H1 (cell line): ENCODE data around the gene HMGA1. TPM values are rescaled to one million over a fixed set of nuclear protein-coding genes. Genes with fewer than 3 reads are reported as not detected.

Experiments
- CTCF ChIA-PET: fragments of 300-600 bp; sonication (Branson Sonifier 250); formaldehyde crosslinking; loops from one replicate; lab custom pipeline; 2021; ENCODE audit not compliant: partially characterized antibody; lab: Charles Lee
- POLR2A ChIA-PET: fragments of 300-600 bp; sonication (Branson Sonifier 250); formaldehyde crosslinking; loops from one replicate; lab custom pipeline; 2021; ENCODE audit warnings: inconsistent platforms; ENCODE audit not compliant: partially characterized antibody; lab: Charles Lee
- DNase-seq, 2 experiments: peaks; one replicate each; pipeline versions ENCODE4 v3.0.0 to v3.0.0-alpha.2; 2010 to 2022; ENCODE audit warnings: low spot score in 2 of 2, low read depth in 1 of 2, mixed read lengths in 1 of 2
- FAIRE-seq: peaks from 2 replicates; lab custom pipeline; 2011; peaks lifted over from hg19 to GRCh38; lab: Jason Lieb, UNC
- H2AFZ ChIP-seq: 2 replicates; pipeline ENCODE4 v1.8.1; 2012; ENCODE audit warnings: low read length, inconsistent platforms
- H2AK5ac ChIP-seq: 2 replicates; pipeline ENCODE4 v1.6.1; 2013; ENCODE audit warnings: low read depth, low read length
- H2BK120ac ChIP-seq: replicated peaks from 2 replicates; pipeline ENCODE3; 2013; ENCODE audit warnings: low read depth, low read length, inconsistent platforms
- H2BK12ac ChIP-seq: 2 replicates; pipeline ENCODE4 v1.6.1; 2013; ENCODE audit warnings: low read depth, low read length
- H2BK15ac ChIP-seq: 2 replicates; pipeline ENCODE4 v1.6.1; 2013; ENCODE audit warnings: low read length
- H2BK20ac ChIP-seq: 2 replicates; pipeline ENCODE4 v1.6.1; 2013; ENCODE audit warnings: low read length
- H2BK5ac ChIP-seq: 2 replicates; pipeline ENCODE4 v1.6.1; 2013; ENCODE audit warnings: low read depth, low read length
- H3K14ac ChIP-seq: 2 replicates; pipeline ENCODE4 v1.6.1; 2013; ENCODE audit warnings: inconsistent platforms; ENCODE audit not compliant: insufficient read length
- H3K18ac ChIP-seq: 2 replicates; pipeline ENCODE4 v1.6.1; 2013; ENCODE audit warnings: low read length; ENCODE audit errors: extremely low read depth
- H3K23ac ChIP-seq: 2 replicates; pipeline ENCODE4 v1.6.1; 2013; ENCODE audit warnings: inconsistent platforms; ENCODE audit not compliant: insufficient read length
- H3K23me2 ChIP-seq: 2 replicates; pipeline ENCODE4 v1.6.1; 2013; ENCODE audit warnings: low read depth, low read length
- H3K27ac ChIP-seq: 2 replicates; pipeline ENCODE4 v1.6.1; 2011; ENCODE audit warnings: low read depth, low read length, inconsistent platforms
- H3K27me3 ChIP-seq, 4 experiments: replicated peaks in 1 of 4; 1 replicate in 1 of 4; 2 replicates in 3 of 4; pipeline versions ENCODE4 v1.6.1 to v1.8.1; 2011 to 2013; ENCODE audit warnings: low read length in 3 of 4, mild to moderate bottlenecking in 3 of 4, inconsistent platforms in 2 of 4, mixed read lengths in 2 of 4, moderate library complexity in 1 of 4; ENCODE audit not compliant: control insufficient read depth in 3 of 4, insufficient read depth in 3 of 4; ENCODE audit errors: extremely low read depth in 1 of 4
- H3K36me3 ChIP-seq, 4 experiments: 2 replicates each; pipeline versions ENCODE4 v1.6.1 to v1.8.1; 2011 to 2013; ENCODE audit warnings: mild to moderate bottlenecking in 4 of 4, low read length in 3 of 4, moderate library complexity in 2 of 4, control low read depth in 1 of 4, inconsistent platforms in 1 of 4; ENCODE audit not compliant: insufficient read depth in 4 of 4, control insufficient read depth in 2 of 4
- H3K4ac ChIP-seq: replicated peaks from 2 replicates; pipeline ENCODE3; 2013; ENCODE audit warnings: low read length, low read depth, mixed read lengths, inconsistent platforms; ENCODE audit not compliant: insufficient read length
- H3K4me1 ChIP-seq, 4 experiments: replicated peaks in 1 of 4; 1 replicate in 1 of 4; 2 replicates in 3 of 4; pipeline versions ENCODE4 v1.6.1 to v1.8.1; 2011 to 2013; ENCODE audit warnings: low read length in 3 of 4, inconsistent platforms in 2 of 4, mixed read lengths in 1 of 4; ENCODE audit not compliant: insufficient read depth in 4 of 4, control insufficient read depth in 3 of 4
- H3K4me2 ChIP-seq, 2 experiments: 2 replicates each; pipeline versions ENCODE4 v1.6.1 to v1.8.1; 2011 to 2013; ENCODE audit warnings: low read depth in 2 of 2, low read length in 2 of 2, control low read depth in 1 of 2, inconsistent platforms in 1 of 2, mild to moderate bottlenecking in 1 of 2; ENCODE audit not compliant: insufficient read depth in 1 of 2
- H3K4me3 ChIP-seq, 4 experiments: fragments of 200-600, 300-600 bp in 1 of 4; sonication (generic), shearing (Covaris generic), sonication (Bioruptor Twin) in 1 of 4; 2 replicates each; pipeline versions ENCODE4 v1.5.1 to v1.8.1; 2011 to 2016; ENCODE audit warnings: low read length in 4 of 4, low read depth in 3 of 4, control low read depth in 2 of 4, inconsistent platforms in 2 of 4, mild to moderate bottlenecking in 2 of 4, mixed read lengths in 1 of 4, moderate library complexity in 1 of 4; ENCODE audit not compliant: insufficient read depth in 2 of 4; ENCODE audit errors: extremely low read depth in 1 of 4
- H3K56ac ChIP-seq: replicated peaks from 2 replicates; pipeline ENCODE3; 2013; ENCODE audit warnings: low read depth, mild to moderate bottlenecking, mixed read lengths, low read length, inconsistent platforms; ENCODE audit not compliant: insufficient read length
- H3K79me1 ChIP-seq: 2 replicates; pipeline ENCODE4 v1.6.1; 2013; ENCODE audit warnings: low read depth, low read length, control low read depth
- H3K79me2 ChIP-seq, 2 experiments: 2 replicates each; pipeline versions ENCODE4 v1.6.1 to v1.8.1; 2012 to 2013; ENCODE audit warnings: low read length in 2 of 2, mild to moderate bottlenecking in 2 of 2, inconsistent platforms in 1 of 2; ENCODE audit not compliant: insufficient read depth in 2 of 2, control insufficient read depth in 1 of 2
- H3K9ac ChIP-seq, 4 experiments: replicated peaks in 1 of 4; 1 replicate in 1 of 4; 2 replicates in 3 of 4; pipeline versions ENCODE4 v1.6.1 to v1.8.1; 2011 to 2013; ENCODE audit warnings: low read depth in 3 of 4, low read length in 3 of 4, control low read depth in 2 of 4, mild to moderate bottlenecking in 2 of 4, moderate library complexity in 2 of 4, inconsistent platforms in 1 of 4; ENCODE audit errors: extremely low read depth in 1 of 4
- H3K9me3 ChIP-seq, 2 experiments: 2 replicates each; pipeline versions ENCODE4 v1.6.1 to v1.8.1; 2012 to 2013; ENCODE audit warnings: mild to moderate bottlenecking in 2 of 2, moderate library complexity in 2 of 2, control low read depth in 1 of 2, inconsistent platforms in 1 of 2, low read depth in 1 of 2, low read length in 1 of 2, mixed read lengths in 1 of 2; ENCODE audit not compliant: insufficient read depth in 2 of 2
- H4K20me1 ChIP-seq, 2 experiments: replicated peaks in 1 of 2; 2 replicates each; pipeline versions ENCODE3 to v1.8.1; 2011 to 2013; ENCODE audit warnings: inconsistent platforms in 2 of 2, low read length in 2 of 2, mild to moderate bottlenecking in 1 of 2; ENCODE audit not compliant: insufficient read depth in 2 of 2, control insufficient read depth in 1 of 2
- H4K5ac ChIP-seq: 2 replicates; pipeline ENCODE4 v1.6.1; 2013; ENCODE audit warnings: low read length, low read depth, mixed read lengths, inconsistent platforms; ENCODE audit not compliant: insufficient read length
- H4K8ac ChIP-seq: 2 replicates; pipeline ENCODE4 v1.8.0; 2013; ENCODE audit warnings: mild to moderate bottlenecking, moderate library complexity, low read length, inconsistent platforms; ENCODE audit not compliant: insufficient read depth; ENCODE audit errors: extremely low read depth
- H4K91ac ChIP-seq: replicated peaks from 2 replicates; pipeline ENCODE3; 2013; ENCODE audit warnings: low read length, mixed read lengths, inconsistent platforms; ENCODE audit not compliant: insufficient read length
- CBX8 ChIP-seq: fragments of 300-800, 300-1000 bp; sonication (generic); IDR thresholded peaks from 2 replicates; pipeline ENCODE4 v1.7.1; 2016; ENCODE audit warnings: low read depth, low read length, borderline replicate concordance
- CHD1 ChIP-seq: IDR thresholded peaks from 2 replicates; pipeline ENCODE4 v1.6.1; 2012; ENCODE audit warnings: low read depth, low read length, improper control_type of control experiment
- GTF2F1 ChIP-seq: IDR thresholded peaks from 2 replicates; pipeline ENCODE4 v1.6.1; 2012; ENCODE audit warnings: low read depth, low read length, improper control_type of control experiment, borderline replicate concordance
- JUND ChIP-seq: IDR thresholded peaks from 2 replicates; pipeline ENCODE4 v1.6.1; 2011; ENCODE audit warnings: mild to moderate bottlenecking, improper control_type of control experiment, low read length
- KDM1A ChIP-seq: fragments of 200-600, 300-600 bp; sonication (generic); IDR thresholded peaks from 2 replicates; pipeline ENCODE4 v1.7.1; 2016; ENCODE audit warnings: mild to moderate bottlenecking, low read length, borderline replicate concordance
- RNF2 ChIP-seq: fragments of 200-900, 300-1000 bp; sonication (generic); IDR thresholded peaks from 2 replicates; pipeline ENCODE4 v1.7.1; 2016; ENCODE audit warnings: borderline replicate concordance, low read depth, mild to moderate bottlenecking, antibody characterized with exemption, low read length; ENCODE audit not compliant: poor library complexity, severe bottlenecking; ENCODE audit errors: missing control alignments
- SAP30 ChIP-seq: fragments of 300-600 bp; sonication (generic); IDR thresholded peaks from 2 replicates; pipeline ENCODE4 v1.7.1; 2012; ENCODE audit warnings: low read length, moderate library complexity, mild to moderate bottlenecking, inconsistent platforms; ENCODE audit not compliant: insufficient read depth, insufficient replicate concordance
- SIX5 ChIP-seq: IDR thresholded peaks from 2 replicates; pipeline ENCODE4 v1.6.1; 2011; ENCODE audit warnings: mild to moderate bottlenecking, low read depth, low read length
- SP2 ChIP-seq: IDR thresholded peaks from 2 replicates; pipeline ENCODE4 v1.6.1; 2012; ENCODE audit warnings: mild to moderate bottlenecking, low read length, inconsistent platforms
- SUZ12 ChIP-seq: fragments of 200-600 bp; sonication (generic); IDR thresholded peaks from 2 replicates; pipeline ENCODE4 v1.6.1; 2012; ENCODE audit warnings: mild to moderate bottlenecking, inconsistent platforms, low read length, moderate library complexity, mixed read lengths
- TAF7 ChIP-seq: optimal IDR thresholded peaks from 2 replicates; pipeline ENCODE3; 2011; ENCODE audit warnings: low read depth, mild to moderate bottlenecking, inconsistent platforms, low read length, moderate library complexity, borderline replicate concordance
- TCF12 ChIP-seq: IDR thresholded peaks from 2 replicates; pipeline ENCODE4 v1.6.1; 2011; ENCODE audit warnings: low read depth, mild to moderate bottlenecking, low read length
- WGBS, 2 experiments: shearing (Covaris generic) in 1 of 2; methylation state at CpG; one replicate each; pipeline versions ENCODE4 v1.1.6 to v1.1.7; 2013 to 2015; ENCODE audit warnings: low lambda C conversion rate in 2 of 2, mixed read lengths in 2 of 2, inconsistent platforms in 1 of 2, low coverage in 1 of 2, missing lambda C conversion rate in 1 of 2; ENCODE audit not compliant: insufficient replicate concordance in 2 of 2, insufficient coverage in 1 of 2, insufficient read length in 1 of 2; ENCODE audit errors: extremely low coverage in 1 of 2, missing lambda C conversion rate in 1 of 2; 5-methylcytosine and 5-hydroxymethylcytosine counted together
- polyA plus RNA-seq, 7 experiments: library from polyadenylated mRNA; depleted of rRNA in 3 of 7; stranded (reverse) in 5 of 7; unstranded in 2 of 7; fragments of >200 nt in 5 of 7; fragments of 200-250 nt in 2 of 7; gene quantifications; 1 replicate in 5 of 7; 2 replicates in 1 of 7; 4 replicates in 1 of 7; pipeline versions ENCODE4 v1.2.1 to v1.2.3, GENCODE V29; 2011 to 2013; ENCODE audit warnings: missing spikeins in 2 of 7, mixed read lengths in 2 of 7
- total RNA-seq: library from RNA; stranded (reverse); fragmentation: NEBNext Ultra II Directional; extraction: Animal tissue kit (Norgen Biotek cat#: 25700); gene quantifications from 2 replicates; pipeline ENCODE4 v1.2.1, GENCODE V29; 2021

Gene HMGA1
- total and polyA plus RNA-seq, 2 of the 8 experiments (the other 6 are each of a cell fraction or from before 2014, with no cell fraction given) = 1,557 to 2,636 TPM

DNA sequence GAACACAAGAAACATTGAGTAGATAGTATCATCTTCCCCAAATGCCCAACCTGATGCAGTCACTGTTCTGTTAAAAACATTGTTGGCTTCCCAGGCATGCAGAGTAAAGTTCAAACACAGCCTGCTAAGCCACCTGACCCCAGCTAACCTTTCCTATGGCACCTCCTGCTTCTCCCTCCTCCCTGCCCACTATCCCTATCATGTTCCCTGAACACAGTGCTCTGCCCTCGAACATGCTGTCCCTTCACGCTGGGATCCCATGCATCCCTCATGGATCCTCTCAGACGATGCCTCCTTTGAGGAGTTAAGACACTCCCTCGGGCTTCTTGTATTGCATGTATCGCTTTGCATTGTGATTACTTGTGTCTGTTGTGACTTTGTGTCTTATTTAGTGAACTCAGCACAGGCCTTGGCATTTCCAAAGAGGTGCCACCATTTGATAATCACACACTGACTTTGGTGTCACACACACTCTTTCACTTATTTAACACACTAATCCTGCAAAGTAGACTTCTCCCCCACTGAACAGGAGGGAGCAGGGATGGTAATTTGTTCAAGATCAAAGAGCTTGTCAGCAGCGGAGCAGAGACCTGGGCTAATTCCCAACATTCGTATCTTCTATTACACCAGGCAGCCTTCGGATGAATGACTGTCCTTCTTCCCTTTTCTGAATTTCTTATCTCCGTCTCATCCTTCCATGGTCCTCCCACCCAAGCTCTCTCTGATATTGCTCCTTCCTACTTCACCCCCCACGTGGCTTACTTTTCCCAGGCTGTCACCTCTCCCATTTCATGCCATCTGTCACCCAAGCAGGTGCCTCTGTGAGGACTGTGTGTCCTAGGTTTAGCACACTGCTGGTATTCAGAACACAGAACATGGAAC, 40.4 kb downstream of the HMGA1 start:
- no peak overlapping the region for H3K18ac ChIP-seq
- no peak overlapping the region for H2BK15ac ChIP-seq
- H3K79me2 ChIP-seq = no peaks in the 10 kb centered on the region
- H4K8ac ChIP-seq = no peak overlapping the region
- no peak overlapping the region for H2BK120ac ChIP-seq
- H2AFZ ChIP-seq = no peak overlapping the region
- no peak overlapping the region for H3K9ac ChIP-seq
- no peaks in the 10 kb centered on the region for H4K20me1 ChIP-seq
- H3K36me3 ChIP-seq = no peaks in the 10 kb centered on the region
- FAIRE-seq (no peak), DNase-seq (no peak)
- POLR2A ChIA-PET = interaction anchor here (0.6 to 2.0 kb wide), 6 partner anchors 10 to 149 kb away, joined by 3 to 6 read pairs (median 3); partner anchors contain the start of genes HMGA1 and RPS10
- H3K23ac ChIP-seq = no peak overlapping the region
- CTCF ChIA-PET = interaction anchor here (0.8 to 2.9 kb wide), 5 partner anchors 28 to 281 kb away, joined by 3 to 7 read pairs (median 5); no protein-coding TSS in a partner anchor
- H3K23me2 ChIP-seq = no peaks in the 10 kb centered on the region
- H3K27me3 ChIP-seq = no peaks in the 10 kb centered on the region
- no peaks in the 10 kb centered on the region for H3K9me3 ChIP-seq
- H3K14ac ChIP-seq = no peak overlapping the region
- no peaks in the 10 kb centered on the region for H3K4me1 ChIP-seq
- H4K5ac ChIP-seq = no peak overlapping the region
- no peak overlapping the region for H2AK5ac ChIP-seq
- H2BK20ac ChIP-seq = no peak overlapping the region
- H3K4ac ChIP-seq = no peak overlapping the region
- H3K56ac ChIP-seq = no peak overlapping the region
- H2BK12ac ChIP-seq = no peak overlapping the region
- H2BK5ac ChIP-seq = no peak overlapping the region
- 90% methylated on average over 10 of the region's 10 CpGs; no CpG with 5 or more reads in 1 of the 2 experiments for WGBS, 2 experiments
- H3K4me2 ChIP-seq = no peak overlapping the region
- no peak overlapping the region for H3K4me3 ChIP-seq
- H3K27ac ChIP-seq = no peak overlapping the region
- H4K91ac ChIP-seq = no peak overlapping the region
- no peaks in the 10 kb centered on the region for H3K79me1 ChIP-seq
- TF ChIP-seq KDM1A = no peak
- TF ChIP-seq TCF12 = no peak
- no peak for TF ChIP-seq CBX8
- TF ChIP-seq GTF2F1 = no peak
- no peak for TF ChIP-seq RNF2
- no peak for TF ChIP-seq CHD1
- TF ChIP-seq TAF7 = no peak
- TF ChIP-seq JUND = no peak
- no peak for TF ChIP-seq SP2
- no peak for TF ChIP-seq SAP30
- no peak for TF ChIP-seq SIX5
- TF ChIP-seq SUZ12 = no peak
